Hindlimb muscle (tissue), 1 donor: ENCODE measurements around the gene PPP2R3C. TPM values are rescaled to one million over a fixed set of nuclear protein-coding genes. Genes with fewer than 3 reads are reported as not detected.
"Not testable (repeated sequence)": the region's sequence is repeated elsewhere in the genome, so short reads cannot be mapped to it uniquely, and the experiment has no call there.

ENCODE experiments used
- DNase-seq: peaks from one replicate; pipeline ENCODE4 v3.0.0-alpha.2; 2013
- polyA plus RNA-seq: library from polyadenylated mRNA; unstranded; fragments of 120-200 nt; gene quantifications from one replicate; pipeline ENCODE4 v1.2.1, GENCODE V29; 2013; ENCODE audit not compliant: insufficient read length

Gene PPP2R3C
- polyA plus RNA-seq, 1 donor: 42.7 TPM

DNA sequence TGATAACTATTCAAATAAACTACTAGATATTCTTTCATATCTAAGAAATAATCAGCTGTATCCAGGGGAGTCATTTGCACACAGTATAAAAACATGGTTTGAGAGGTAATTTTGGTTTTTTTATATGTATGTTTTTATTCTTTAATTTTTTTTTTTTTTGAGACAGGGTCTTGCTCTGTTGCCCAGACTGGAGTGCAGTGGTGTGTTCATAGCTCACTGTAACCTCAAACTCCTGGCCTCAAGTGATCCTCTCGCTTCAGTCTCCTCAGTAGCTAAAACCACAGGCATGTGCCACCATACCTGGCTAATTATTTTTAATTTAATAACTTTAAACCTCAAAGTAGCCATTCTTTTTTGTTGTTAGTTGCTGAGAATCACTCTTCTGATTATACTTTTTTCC is 2.3 kb upstream of the PPP2R3C start:
- DNase-seq: no peak

DNA sequence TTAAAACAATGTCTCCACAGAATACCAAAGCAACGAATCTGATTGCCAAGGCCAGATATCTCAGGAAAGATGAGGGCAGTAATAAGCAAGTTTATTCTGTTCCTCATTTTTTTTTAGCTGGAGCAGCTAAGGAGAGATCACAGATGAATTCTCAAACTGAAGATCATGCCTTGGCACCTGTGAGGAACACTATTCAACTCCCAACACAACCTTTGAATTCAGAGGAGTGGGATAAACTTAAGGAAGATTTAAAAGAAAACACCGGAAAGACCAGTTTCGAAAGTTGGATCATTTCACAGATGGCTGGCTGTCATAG is 1.6 kb upstream of the PPP2R3C start:
- DNase-seq: no peak

- DNase-seq: no peak
These were observed 1.1 kb upstream of the PPP2R3C start for GRCh38 chr14:35122696-35123387.

- DNase-seq: no peak
These were observed 534 bp downstream of the PPP2R3C start for GRCh38 chr14:35121026-35121886.

- DNase-seq: no peak
These were observed 4.7 kb downstream of the PPP2R3C start for GRCh38 chr14:35117112-35117511.

DNA sequence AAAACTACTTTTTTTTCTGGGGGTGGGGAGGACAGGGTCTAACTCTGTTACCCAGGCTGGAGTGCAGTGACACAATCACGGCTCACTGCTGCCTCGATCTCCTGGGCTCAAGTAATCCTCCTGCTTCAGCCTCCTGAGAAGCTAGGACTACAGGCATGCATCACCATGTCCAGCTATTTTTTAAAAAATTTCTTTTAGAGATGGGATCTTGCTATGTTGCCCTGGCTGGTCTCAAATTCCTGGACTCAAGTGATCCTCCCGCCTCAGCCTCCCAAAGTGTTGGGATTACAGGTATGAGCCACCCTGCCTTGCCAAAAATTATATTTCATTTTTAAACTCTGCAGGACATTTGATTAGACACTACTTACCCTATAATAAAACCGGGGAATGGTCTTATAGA is 5.5 kb downstream of the PPP2R3C start:
- DNase-seq: no peak

DNA sequence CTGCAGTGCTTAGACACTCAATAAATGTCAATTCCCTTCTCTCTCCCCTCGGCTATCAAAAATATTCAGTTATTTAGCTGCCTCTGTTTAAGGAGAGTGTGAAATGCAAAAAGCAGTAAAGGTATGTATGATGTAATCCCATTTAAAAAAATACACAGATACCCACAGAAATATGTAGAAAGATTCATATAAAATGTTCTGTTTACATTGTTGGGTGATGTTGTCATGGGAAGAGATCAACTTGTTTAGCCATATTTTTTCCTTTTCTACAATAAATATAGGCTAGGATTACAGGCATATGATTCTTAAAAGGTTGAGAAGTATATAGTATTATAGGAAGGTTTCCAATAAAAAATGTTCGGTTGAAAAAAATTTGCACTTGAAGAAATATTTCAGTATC is 7.8 kb downstream of the PPP2R3C start:
- no peak for DNase-seq

- no peak for DNase-seq
These were observed 8.4 kb downstream of the PPP2R3C start for GRCh38 chr14:35113308-35113950.

DNA sequence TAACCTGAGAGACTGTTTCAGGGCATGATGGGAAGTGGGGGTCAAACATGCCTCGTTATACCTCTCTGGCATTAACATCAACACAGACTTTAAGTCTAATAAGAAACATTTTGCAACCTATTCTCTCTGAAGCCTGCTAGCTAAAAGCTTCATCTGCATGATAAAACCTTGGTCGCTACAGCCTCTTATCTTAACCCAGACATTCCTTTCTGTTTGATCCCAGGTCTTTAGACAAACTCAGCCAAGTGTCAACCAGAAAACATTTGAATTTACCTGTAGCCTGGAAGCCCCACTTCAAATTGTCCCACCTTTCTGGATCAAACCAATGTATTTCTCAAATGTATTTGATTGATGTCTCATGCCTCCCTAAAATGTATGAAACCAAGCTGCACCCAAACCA is 9.1 kb downstream of the PPP2R3C start:
- no peak for DNase-seq

DNA sequence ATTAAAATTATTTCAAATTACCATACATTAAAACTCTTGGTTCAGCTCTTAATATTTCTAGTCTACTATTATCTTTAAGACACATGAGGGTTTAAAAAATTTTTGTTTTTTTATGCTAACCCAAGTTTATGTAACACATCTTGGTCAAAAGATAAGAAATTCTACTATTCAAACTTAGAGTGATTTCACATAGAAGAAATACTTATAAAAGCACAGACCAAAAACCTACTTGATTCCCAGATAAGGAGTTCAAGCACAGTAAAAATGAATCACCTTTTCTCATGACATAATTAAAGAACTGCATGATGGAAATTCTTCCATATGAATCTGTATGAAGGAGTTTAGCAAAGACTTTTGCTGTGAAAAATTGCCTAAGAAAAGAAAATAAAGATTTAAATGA is 13.9 kb downstream of the PPP2R3C start:
- DNase-seq: no peak

GRCh38 chr14:35094645-35095044 is 27.1 kb downstream of the PPP2R3C start:
- not testable (repeated sequence) for DNase-seq

DNA sequence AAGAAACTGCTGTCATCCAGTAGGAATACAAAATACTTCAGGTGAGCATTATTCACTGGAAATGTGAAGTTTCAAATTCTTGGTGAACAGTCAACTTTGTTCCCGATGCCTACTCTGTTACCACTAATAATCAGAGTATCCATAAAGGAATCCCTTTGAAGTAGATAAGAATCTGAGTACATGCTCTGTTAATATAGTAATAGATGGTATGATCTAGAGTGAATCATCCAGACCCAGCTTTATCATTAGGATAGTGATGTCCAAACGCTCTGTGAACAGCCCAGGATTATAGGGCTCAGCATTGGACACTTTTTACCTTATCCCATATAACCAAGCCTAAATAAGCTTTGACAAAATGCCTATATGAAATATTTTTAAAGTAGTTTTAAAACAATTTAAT is 33.3 kb downstream of the PPP2R3C start:
- DNase-seq: no peak

- no peak for DNase-seq
These were observed 36.3 kb downstream of the PPP2R3C start for GRCh38 chr14:35085441-35085840.

- DNase-seq: no peak
These were observed 38.1 kb downstream of the PPP2R3C start for GRCh38 chr14:35083530-35084150.

DNA sequence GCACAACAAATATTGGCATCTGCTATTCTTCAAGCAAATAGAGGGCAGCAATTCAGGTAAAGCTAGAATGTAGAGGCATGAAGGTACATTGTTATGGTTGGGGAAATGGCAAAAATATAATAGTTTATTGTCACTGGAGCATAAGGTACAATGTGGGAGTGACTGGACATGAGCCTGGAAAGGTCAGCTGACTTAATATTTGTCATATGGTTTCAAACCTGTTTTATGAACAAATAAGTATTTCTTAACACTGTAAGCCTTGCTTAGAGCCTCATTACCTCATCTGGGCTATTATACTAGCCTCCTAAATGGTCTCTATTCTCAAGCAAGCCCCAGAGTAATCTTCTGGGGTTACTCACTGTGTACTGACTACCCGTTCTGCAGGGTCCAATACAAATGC is 42.0 kb downstream of the PPP2R3C start:
- DNase-seq: no peak

- no peak for DNase-seq
These were observed 43.7 kb downstream of the PPP2R3C start for GRCh38 chr14:35078082-35078481.

- DNase-seq: no peak
These were observed 48.3 kb downstream of the PPP2R3C start for GRCh38 chr14:35073486-35073885.

- no peak for DNase-seq
These were observed 49.6 kb downstream of the PPP2R3C start for GRCh38 chr14:35072226-35072625.

- DNase-seq: no peak
These were observed 53.4 kb downstream of the PPP2R3C start for GRCh38 chr14:35068238-35069012.

- not testable (repeated sequence) for DNase-seq
These were observed 56.1 kb downstream of the PPP2R3C start for GRCh38 chr14:35065731-35066130.

GRCh38 chr14:35061113-35061791 is 60.5 kb downstream of the PPP2R3C start:
- not testable (repeated sequence) for DNase-seq

- no peak for DNase-seq
These were observed 69.2 kb downstream of the PPP2R3C start for GRCh38 chr14:35052637-35053036.
